GM19438 (cell line): ENCODE measurements around the gene MYO1D.
"Not testable (repeated sequence)": the region's sequence is repeated elsewhere in the genome, so short reads cannot be mapped to it uniquely, and the experiment has no call there.

Experiments used
- ATAC-seq: cut with Tn5 transposase; IDR thresholded peaks from one replicate; pipeline ENCODE4 v1.9.1; 2021; ENCODE audit warnings: low read depth; ENCODE audit not compliant: unreplicated experiment

MYO1D gene

GRCh38 chr17:32742681-32743538, 134.0 kb downstream of the MYO1D start:
- ATAC-seq, result no peak

DNA sequence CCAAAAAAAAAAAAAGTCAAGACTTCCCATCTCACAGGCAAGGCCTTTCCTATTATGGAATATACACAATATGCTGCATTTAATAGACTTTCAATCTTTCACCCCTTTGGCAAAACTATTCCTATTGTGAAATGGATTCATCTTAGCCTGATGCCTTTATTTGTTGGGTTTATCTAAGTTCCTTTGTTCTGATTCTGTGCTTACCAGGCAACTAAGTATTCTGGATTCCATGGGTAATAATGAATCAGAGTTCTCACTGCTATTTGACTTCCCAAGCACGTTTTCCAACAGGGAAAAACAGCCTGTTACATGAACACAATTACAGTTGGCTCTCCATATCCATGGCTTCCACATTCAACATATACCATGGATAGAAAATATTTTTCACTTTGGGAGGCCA, 135.5 kb downstream of the MYO1D start:
- no peak for ATAC-seq

DNA sequence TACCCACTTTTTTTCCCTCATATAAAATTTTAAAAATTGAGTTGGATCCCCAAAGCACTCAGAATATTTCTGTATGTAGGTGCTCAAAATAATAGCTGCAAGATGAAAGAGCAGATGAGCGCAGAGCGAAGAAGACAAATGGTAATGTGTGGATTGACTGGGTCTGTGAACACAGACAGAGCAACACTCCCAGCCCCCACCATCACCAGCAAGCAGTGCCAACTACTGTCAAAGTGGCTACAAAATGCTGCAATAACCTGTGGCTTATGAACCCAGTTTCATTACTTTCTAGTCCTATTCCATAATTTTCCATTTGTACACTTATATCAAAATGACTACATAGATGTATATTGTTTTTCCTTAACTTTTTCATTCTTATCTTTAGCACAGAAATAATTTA, 137.2 kb downstream of the MYO1D start:
- ATAC-seq, result no peak

DNA sequence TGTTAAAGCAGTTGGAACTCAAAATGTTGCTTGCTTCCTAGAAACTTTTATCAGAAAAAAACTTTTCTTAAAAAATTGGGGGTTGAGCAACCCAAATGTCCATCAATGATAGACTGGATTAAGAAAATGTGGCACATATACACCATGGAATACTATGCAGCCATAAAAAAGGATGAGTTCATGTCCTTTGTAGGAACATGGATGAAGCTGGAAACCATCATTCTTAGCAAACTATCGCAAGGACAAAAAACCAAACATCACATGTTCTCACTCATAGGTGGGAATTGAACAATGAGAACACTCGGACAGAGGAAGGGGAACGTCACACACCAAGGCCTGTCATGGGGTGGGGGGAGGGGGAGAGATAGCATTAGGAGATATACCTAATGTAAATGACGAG, 137.8 kb downstream of the MYO1D start:
- ATAC-seq, result not testable (repeated sequence)

- no peak for ATAC-seq
Observed at GRCh38 chr17:32733401-32733800, 143.5 kb downstream of the MYO1D start.

GRCh38 chr17:32732900-32733299, 144.0 kb downstream of the MYO1D start:
- no peak for ATAC-seq

DNA sequence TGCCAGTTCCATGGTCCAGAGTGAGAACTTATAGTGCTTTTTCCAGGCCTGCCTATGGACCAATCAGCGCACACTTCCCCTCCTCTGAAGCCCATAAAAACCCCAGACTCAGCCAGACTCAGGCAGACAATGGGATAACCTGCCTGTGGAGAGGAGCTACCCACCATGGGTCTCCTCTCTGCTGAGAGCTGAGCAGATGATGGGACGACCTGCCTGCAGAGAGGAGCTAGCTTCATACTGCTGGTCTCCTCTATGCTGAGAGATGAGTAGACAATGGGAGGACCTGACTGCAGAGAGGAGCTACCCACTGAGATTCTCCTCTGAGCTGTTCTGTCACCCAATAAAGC, 144.7 kb downstream of the MYO1D start:
- no peak for ATAC-seq

DNA sequence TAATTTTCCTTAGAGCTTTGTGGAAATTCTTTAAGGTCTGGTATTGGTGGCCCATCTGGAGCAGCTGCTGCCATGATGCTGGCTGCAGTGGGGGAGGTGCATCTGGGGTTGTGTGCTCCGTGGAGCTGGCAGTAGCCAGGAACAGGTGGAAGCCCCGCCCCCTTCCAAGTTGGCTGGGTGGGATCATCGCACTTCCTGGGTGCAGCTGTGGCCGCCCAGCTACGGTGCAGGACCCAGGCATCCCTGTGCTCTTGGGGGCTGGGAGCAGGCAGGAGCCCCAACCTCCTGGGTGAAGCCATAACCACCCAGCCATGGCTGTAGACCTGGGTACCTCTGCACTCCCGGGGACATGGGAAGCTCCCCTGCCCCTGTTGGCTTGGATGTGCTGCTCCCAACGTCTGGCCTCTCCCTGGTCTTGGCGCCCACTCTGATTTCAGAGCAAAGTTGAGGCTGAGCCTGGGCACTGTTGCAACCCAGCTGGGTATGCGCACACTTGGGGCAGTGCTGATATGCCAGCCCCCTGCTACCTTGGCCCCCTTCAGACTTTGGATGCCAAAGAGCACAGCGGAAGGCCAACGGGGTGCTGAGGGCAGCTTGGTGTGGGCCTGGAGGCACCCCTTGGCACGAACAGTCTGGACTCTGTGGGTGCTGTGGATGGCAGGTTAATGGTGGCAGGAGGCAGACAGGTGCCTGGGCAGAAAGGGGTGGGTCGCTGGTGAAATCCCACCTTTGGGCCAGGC, 145.2 kb downstream of the MYO1D start:
- no peak for ATAC-seq

DNA sequence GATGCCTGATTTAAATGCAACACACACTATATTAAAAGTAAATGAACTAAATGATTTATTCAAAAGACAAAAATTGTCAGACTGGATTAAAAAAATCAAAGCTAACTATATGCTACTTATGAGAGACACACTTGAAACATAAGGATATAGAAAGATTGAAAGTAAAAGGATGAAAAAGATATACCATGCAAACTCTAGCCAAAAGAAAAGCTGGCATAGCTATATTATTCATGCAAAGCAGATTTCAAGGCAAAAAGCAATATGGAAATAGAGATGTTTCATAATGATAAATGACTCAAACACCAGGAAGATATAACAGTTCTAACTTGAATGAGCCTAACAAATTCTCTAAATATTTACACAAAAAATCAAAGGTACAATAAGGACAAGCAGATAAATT, 149.2 kb downstream of the MYO1D start:
- no peak for ATAC-seq

DNA sequence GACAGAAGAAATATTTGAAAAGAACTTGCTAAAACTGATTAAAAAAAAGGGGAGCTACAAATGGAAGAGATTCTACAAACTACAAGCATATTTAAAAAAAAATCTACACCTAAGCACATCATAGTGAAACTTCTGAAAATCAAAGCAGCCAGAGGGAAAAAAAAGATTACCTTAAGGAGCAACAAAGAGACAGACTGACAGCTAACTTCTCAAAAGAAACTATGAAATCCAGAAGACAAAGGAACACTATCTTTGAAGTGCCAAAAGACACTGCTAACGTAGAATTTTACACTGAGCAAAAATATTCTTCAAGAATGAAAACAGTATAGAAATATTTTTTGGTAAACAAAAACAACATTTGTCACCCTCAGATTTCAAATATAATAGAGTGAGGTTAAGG, 151.2 kb downstream of the MYO1D start:
- no peak for ATAC-seq

- ATAC-seq, result no peak
Observed at GRCh38 chr17:32723310-32723955, 153.5 kb downstream of the MYO1D start.

DNA sequence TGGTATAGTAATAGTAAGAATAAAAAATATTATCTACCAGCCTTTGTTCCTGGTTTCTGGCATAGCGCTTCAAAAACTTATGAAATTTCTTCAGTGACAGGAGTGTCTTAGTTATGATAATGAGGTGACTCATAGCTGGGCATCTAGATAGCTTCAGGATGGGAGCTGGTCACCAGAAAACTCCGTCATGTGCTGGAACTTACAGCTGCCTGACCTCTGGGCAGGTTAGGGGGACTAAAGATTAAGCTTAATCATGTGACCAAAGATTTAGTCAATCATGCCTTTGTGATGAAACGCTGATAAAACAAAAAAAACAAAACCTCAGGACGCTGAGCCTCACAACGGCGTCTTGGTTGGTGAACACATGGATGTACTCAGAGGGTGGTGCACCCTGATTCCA, 154.2 kb downstream of the MYO1D start:
- no peak for ATAC-seq

GRCh38 chr17:32720671-32721070, 156.3 kb downstream of the MYO1D start:
- no peak for ATAC-seq

GRCh38 chr17:32719689-32720088, 157.2 kb downstream of the MYO1D start:
- ATAC-seq, result no peak

DNA sequence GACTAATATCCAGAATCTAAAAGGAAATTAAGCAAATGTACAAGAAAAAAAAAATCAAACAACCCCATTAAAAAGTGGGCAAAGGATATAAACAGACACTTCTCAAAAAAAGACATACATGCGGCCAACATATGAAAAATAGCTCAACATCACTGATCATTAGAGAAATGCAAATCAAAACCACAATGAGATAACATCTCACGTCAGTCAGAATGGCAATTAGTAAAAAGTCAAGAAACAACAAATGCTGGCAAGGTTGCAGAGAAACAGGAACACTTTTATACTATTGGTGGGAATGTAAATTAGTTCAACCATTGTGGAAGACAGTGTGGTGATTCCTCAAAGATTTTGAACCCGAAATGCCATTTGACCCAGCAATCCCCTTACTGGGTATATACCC, 162.0 kb downstream of the MYO1D start:
- ATAC-seq, result not testable (repeated sequence)

GRCh38 chr17:32714206-32714605, 162.7 kb downstream of the MYO1D start:
- not testable (repeated sequence) for ATAC-seq

GRCh38 chr17:32713081-32713480, 163.8 kb downstream of the MYO1D start:
- ATAC-seq, result no peak

GRCh38 chr17:32709562-32709961, 167.4 kb downstream of the MYO1D start:
- ATAC-seq, result no peak

DNA sequence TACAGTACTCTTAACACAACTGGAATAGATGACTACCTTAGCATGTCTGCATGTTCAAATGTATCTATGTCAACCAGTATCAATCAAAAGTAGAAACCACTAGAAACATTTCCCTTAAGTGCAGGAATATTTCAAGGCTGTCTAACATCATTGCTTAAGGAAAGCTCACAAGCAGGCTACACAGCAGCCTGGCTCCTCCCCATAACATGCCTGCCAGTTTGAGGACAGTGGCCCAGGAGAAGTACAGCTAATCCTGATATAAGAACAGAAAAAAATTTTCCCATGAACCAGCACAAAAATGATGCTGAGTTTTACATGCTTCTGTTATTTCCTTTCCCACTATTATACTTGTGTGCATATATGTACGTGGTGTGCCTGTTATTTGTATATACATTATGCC, 175.1 kb downstream of the MYO1D start:
- no peak for ATAC-seq

- no peak for ATAC-seq
Observed at GRCh38 chr17:32699247-32699646, 177.7 kb downstream of the MYO1D start.
